SKM-1 (cell line): ENCODE data around the gene DNAI4.
"Not testable (repeated sequence)": the region's sequence is repeated elsewhere in the genome, so short reads cannot be mapped to it uniquely, and the experiment has no call there.

Experiments used
- DNase-seq: peaks from one replicate; lab custom pipeline; 2025; ENCODE audit not compliant: unreplicated experiment; lab: John Stamatoyannopoulos, UW

The DNAI4 gene, protein sequence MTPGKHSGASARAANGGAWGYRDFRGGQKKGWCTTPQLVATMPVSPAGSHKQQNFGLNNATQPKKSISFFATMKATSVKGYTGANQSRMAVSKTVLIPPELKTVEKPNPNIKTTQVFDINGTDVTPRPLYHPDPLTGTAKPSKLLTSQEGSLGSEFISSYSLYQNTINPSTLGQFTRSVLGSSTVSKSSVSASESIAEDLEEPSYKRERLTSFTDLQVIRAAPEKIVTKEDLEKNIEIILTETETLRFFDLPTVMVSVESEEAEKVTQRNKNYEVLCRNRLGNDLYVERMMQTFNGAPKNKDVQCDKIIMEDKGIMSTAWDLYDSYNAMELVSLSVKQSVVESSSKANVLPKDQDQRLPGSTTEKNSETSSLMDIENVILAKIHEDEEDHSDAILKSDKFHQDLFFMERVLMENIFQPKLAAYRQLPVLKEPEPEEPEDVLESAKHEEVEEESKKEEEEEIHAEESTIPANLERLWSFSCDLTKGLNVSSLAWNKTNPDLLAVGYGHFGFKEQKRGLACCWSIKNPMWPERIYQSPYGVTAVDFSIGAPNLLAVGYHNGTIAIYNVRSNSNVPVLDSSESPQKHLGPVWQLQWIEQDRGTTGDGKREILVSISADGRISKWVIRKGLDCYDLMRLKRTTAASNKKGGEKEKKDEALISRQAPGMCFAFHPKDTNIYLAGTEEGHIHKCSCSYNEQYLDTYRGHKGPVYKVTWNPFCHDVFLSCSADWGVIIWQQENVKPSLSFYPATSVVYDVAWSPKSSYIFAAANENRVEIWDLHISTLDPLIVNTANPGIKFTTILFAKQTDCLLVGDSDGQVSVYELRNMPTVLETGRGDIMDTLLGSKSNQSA

DNA sequence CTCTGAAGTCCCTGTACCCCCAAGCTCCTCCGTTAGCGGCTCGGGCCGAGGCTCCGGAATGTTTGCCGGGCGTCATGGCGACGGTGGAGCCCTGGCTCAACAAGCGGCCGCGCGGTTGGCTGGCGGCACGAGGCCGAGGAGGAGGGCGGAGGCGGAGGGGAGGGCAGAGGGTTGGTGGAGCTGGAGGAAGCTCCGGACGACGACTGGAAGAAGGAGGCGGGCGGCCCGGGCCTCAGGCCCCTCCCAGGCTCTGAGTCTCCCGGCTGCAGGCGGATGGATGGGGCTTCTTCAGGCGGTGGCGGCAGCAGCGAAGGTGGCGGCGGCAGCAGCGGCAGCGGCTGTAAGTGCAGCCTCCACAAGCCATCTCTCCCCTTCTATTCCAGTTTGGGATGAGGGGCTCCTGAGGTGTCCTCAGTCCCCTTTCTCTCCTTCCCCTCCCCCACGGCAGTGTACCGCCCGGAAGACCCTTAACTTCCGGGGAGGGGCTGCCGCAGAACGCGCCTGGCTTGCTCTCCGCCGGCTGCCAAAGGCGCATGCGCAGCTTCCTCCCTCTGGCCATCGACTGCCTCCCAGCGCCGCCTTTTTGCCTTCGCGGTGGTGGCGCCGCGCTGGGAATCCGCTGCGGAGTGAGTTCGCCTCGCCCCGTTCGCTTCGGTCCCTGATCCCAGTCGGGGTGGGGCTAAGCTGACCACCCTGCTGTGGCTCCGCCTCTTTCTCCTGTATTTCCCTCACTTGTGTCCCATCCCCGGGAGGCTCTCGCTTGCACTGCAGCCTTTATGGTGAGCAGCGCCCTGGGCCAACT, at the start of gene DNAI4, which contains the start of gene MIER1:
Gene DNAI4, minus strand, starts transcription at position 101 of the 802 bp plus-strand sequence. Its CDS starts 25 bp downstream, at position 76.
Gene MIER1, plus strand, starts transcription at position 235 of the 802 bp plus-strand sequence. Its CDS starts 39 bp downstream, at position 274.
- peak; percentile 97 for DNase-seq

DNA sequence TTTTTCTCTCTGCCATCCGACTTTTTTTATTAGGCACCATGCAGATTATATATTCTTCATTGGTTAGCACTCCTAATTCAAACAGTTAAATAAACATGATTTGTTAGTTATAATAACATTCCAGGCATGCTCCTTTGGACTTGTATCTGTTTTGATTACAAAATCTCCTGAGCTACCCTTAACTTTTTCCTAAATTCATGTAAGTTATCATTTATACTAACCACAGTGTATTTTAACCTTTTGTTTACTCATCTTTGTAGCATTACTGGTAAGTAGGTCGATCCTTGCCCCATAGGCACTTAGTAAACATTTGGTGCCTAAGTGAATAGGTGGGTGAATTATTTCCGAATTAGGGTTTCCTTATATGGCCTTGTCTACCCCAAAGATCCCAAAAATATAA, 43.9 kb upstream of the DNAI4 start:
- DNase-seq: no peak

DNA sequence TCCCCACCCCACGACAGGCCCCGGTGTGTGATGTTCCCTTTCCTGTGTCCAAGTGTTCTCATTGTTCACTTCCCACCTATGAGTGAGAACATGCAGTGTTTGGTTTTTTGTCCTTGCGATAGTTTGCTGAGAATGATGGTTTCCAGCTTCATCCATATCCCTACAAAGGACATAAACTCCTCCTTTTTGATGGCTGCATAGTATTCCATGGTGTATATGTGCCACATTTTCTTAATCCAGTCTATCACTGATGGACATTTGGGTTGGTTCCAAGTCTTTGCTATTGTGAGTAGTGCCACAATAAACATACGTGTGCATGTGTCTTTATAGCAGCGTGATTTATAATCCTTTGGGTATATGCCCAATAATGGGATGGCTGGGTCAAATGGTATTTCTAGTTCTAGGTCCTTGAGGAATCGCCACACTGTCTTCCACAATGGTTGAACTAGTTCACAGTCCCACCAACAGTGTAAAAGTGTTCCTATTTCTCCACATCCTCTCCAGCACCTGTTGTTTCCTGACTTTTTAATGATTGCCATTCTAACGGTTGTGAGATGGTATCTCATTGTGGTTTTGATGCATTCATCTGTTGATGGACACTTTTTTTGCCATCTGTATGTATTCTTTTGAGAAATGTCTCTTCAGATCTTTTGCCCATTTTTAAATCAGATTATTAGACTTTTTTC, 41.7 kb upstream of the DNAI4 start:
- not testable (repeated sequence) for DNase-seq

DNA sequence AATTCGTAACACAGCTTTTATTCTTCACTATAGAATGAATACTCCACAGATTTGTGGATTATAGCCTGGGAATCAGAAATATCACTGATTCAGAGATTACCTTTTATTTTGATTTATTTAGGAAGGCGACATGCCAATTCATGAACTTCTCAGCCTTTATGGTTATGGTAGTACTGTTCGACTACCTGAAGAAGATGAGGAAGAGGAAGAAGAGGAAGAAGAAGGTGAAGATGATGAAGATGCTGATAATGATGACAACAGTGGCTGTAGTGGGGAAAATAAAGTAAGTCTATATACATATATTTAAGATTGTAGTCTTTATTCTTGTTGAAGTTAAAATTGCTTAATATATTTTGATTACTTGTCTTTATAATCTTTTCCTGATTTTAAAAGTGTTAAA, 33.3 kb upstream of the DNAI4 start:
- DNase-seq: no peak

DNA sequence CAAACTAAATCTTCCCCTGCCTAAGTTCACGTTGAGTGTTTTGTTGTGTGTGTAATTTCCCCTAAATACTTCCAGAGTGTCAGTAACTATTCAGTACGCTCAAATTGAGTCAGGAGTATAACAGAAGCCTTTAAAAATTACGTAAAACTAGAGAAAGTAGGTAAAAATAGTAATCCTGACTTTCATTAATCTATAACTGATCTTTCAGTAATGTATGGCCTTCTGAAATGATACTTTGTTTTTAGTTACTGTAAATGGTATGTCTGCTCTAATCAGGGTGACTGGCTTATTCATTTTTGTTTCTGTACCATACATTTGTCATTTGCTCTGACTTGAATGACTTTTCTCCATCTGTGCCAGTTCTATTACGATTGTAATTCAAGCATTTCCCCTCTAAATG, 29.6 kb upstream of the DNAI4 start:
- no peak for DNase-seq

DNA sequence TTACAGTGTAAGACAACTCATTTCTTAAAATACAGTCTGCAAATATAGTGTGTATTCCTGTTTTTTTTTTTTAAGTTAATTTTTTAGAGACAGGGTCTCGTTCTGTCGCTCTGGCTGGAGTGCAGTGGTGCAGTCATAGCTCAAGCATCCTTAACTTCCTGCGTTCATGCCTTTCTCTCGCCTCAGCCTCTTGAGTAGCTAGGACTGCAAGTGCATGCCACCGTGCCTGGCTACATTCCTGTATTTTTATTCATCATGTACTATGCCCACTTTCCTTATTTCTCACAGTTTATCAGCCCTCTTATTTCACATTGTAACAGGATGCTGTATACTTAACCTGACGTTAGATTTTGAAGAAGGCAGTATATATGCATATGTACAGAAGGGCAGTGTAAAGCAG, 26.9 kb upstream of the DNAI4 start:
- DNase-seq: no peak

DNA sequence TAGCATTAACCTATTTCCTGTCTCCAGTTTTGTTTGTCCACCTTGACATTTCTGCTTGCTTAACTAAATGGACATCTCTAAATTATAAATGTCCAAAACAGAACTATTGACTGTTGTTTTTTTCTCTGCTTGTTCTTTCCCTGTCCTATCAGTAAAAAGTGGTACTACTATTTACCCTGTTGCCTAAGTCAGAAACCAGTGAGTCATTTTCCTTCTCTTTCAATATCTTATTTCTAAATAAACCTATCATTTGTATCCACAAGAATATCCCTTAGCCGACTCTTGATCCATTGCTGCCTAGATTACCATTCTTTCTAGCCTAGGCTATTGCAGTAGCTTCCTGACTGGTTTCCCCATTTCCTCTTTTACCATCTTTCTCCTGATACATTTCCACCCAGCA, 22.6 kb upstream of the DNAI4 start:
- no peak for DNase-seq

DNA sequence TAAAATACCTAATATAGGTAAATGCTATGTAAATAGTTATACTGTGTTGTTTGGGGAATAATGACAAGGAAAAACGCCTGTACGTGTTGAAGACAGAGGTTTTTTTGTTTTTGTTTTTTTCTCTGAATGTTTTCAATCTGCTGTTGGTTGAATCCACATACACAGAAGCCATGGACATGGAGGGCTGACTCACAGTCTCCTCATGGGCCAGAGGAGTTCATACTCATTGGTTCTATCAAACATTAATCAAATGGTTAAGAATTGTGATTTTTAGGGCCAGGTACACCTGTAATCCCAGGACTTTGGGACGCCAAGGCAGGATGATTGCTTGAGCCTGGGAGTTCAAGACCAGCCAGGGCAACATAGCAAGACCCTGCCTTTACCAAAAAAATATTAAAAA, 20.7 kb upstream of the DNAI4 start:
- no peak for DNase-seq

DNA sequence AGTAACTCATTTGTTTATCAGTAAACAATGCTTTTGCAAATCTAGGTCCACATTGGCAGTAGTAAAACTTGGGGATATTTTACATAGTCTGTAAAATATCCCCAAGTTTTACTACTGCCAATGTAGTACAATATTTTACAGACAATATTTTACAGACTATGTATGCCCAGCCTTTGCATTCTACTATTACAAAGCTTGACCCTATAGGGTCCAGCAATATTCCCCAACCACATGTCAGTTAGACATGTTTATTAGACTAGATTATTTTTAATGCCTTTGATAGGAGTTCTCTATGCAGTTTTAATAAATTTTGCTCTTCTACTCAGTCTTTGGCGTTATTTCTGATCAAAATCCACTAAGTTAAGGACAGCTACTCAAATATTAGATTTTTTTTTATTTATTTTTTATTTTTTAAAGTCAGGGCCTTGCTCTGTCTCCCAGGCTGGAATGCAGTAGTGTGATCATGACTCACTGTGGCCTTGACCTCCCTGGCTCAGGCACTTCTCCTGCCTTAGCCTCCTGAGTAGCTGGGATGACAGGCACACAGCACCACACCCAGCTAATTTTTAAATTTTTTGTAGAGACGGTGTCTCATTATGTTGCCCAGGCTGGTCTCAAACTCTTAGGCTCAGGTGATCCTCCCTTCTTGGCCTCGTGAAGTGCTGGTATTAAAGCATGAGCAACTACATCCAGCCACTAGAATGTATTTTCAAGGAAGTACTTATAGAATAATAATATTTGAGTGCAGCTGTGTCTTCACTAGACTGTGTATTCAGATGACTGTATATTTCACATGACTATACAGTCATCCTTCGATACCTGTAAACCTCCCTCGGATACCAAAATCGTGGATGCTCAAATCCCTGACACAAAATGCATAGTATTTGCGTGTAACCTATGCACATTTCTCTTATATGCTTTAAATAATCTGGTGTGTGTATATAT, 19.9 kb upstream of the DNAI4 start:
- no peak for DNase-seq

DNA sequence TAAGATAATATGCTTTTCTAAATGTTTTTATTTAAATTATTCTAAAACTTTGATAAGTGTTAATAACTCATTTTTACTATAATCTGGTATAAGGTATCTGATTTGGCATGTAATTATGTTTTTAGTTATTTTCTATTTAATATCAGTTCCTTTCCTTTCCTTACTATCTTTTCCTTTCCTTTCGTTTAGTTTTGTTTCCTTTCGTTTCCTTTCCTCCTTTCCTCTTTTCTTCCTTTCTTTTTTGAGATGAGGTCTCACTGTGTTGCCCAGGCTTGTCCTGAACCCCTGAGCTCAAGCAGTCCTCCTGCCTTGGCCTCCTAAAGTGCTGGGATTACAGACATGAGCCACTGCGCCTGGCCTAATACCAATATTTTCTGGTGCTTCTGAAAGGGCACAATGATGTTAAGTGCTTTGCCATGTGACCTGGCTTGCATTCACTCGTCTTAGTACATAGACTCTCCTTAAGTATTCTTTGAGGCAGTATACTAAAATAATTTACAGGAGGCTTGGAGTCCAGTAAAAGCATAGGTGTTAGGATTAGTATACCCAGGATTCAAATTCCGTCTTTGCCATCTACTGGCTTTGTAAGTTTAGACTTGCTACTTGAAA, 18.8 kb upstream of the DNAI4 start:
- DNase-seq: no peak

DNA sequence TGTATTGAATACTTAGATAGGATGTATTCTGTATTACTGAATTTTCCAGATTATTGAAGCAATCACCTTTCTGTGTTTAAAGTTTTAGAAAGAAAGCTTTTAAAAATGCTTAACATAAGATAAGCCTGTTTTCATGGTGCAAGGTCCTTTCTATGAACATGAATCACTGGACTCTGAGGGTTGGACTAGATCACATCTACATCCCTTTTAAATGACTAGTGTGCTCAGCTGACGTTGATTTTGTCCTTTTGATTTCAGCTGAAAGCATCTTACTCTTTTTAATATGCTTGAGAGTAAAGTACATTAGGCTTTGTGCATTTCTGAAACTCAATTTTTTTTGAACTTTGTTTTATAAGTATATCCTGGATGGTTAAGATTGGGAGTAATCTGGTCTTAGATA, 16.3 kb upstream of the DNAI4 start:
- DNase-seq: no peak

DNA sequence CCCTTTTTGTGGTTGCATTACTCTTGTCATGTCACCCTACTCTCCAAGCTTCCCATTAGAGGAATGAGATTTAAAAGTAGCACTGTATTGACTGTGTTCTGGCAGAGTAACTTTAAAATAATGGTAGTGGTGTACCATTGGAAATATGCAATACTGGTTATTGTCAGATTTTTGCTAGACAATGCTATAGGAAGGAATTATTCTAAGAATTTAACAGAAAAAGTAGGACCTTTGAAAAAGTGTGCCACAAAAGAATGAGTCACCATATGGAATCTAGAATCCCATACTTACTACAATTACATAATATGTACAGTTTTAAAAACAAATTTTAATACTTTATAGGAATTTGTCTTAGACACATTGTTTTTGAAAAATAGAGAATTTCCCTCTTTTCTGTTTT, 14.0 kb upstream of the DNAI4 start:
- DNase-seq: no peak

DNA sequence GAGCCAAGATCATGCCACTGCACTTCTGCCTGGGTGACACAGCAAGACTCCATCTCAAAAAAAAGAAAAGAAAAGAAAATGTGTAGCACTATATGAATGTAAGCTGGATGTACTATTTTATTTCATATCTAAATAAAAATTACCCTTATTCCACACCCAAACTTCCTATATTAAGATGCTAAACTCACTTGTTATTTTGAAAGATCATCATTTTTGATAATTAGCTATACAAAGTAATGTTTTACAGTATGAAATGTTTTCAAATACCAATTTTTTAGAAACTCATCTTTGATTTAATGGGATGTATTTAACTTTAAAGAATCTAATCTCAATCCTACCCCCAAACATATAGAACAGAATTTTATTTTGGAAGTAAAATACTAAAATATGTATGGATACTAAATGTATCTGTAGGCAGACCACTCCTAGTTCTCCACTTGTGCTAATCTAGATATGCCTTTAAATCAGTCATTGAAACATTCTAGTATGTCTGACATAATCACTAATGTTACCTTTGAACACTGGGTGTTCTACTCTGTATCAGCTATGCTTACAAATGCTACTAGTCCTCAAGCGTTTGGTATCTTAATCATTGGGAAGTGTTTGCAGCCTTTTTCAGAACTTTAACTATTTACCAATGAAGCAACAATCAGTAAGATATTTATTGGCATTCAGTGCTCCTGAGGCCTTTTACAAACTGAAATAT, 13.0 kb upstream of the DNAI4 start:
- no peak for DNase-seq

DNA sequence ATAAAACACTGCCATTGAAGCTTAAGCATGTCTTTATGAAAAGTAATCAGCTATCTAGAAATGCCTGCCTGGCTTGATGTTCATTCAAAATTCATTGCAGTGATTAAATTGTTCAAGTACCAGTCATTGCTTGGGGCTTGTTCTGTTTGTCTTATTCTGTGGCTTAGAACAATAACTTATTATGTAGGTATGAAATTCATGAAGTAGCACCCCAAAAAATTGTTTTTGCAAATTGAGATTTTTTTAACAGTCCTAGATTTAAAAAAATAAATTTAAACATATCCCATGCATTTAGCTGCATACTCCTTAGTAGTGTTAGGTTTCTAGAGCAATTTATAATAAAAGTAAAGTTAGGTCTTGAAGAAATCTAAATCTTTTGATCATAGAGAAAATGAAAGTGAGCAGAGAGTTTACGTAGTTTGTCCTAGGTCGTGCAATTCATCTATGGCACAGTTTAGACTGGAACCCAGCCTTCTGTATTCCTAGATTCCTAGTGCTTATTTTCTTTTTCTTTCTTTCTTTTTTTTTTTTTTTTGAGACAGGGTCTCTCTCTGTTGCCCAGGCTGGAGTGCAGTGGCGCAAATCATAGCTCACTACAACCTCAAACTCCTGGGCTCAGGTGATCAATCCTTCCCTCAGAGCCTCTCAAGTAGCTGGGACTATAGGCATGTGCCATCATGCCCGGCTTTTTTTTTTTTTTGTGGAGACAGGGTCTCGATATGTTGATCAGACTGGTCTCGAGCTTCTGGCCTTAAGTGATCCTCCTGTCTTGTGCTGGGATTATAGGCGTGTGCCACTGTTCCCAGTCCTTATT, 9.4 kb upstream of the DNAI4 start:
- no peak for DNase-seq

DNA sequence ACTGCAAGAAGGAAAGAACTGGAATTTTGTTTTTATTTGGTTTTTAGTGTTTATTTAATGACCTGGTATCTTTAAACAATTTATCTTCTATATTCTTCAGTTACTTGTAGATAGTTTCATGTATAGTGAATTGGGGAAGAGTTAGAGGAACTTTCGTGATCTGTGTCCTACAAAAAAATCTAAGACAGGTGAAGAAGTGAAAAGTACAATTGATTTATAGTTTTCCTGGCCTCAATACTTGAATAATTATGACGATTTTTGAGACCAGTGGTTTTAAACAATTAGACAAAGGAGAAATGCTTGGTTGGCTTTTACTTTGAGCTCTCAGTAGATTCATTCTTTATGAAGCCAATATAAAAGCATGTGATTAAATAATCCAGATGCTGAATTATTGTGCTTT, 7.6 kb upstream of the DNAI4 start:
- DNase-seq: no peak

DNA sequence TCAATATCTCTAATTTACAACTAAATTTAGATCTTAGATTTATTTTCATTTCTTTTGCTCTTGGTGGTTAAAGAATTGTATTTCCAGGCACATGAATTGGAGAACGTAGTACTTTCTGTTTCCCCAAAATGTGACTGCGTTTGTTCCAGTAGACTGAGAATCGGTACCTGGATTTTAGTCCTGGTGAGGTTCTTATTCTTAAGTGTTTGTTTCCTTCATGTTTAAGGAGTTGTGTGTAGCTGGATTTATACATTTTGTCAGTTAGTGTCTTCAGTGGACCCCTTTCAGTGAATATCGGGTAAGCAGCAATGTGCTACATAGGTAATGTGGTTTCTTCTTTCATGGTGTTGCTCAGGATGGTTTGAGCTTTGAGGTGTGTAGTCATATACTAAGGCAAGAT, 6.9 kb upstream of the DNAI4 start:
- DNase-seq: no peak

DNA sequence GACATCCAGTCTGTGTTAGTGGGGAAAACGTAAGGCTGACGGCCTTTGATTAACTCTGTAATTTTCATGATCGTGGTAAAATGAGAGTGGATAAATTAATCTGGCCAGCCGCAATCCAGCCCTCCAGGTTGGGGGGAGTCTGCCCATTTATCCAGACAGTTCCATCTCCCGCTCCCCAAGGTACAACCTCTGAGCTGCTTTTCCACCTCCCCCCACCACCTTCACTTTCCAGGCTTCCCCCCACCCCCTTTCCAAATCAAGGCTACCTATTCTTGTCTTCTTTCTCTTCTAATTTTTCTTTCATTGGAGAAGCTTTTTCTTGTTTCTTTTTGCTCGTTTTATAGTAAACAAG, 6.1 kb upstream of the DNAI4 start:
- DNase-seq: no peak
